ENCODE data around the gene FOXD2. TPM values are rescaled to one million over a fixed set of nuclear protein-coding genes. Genes with fewer than 3 reads are reported as not detected.

Gene FOXD2
- polyA plus RNA-seq, 1 donor = 0.30 TPM

DNA sequence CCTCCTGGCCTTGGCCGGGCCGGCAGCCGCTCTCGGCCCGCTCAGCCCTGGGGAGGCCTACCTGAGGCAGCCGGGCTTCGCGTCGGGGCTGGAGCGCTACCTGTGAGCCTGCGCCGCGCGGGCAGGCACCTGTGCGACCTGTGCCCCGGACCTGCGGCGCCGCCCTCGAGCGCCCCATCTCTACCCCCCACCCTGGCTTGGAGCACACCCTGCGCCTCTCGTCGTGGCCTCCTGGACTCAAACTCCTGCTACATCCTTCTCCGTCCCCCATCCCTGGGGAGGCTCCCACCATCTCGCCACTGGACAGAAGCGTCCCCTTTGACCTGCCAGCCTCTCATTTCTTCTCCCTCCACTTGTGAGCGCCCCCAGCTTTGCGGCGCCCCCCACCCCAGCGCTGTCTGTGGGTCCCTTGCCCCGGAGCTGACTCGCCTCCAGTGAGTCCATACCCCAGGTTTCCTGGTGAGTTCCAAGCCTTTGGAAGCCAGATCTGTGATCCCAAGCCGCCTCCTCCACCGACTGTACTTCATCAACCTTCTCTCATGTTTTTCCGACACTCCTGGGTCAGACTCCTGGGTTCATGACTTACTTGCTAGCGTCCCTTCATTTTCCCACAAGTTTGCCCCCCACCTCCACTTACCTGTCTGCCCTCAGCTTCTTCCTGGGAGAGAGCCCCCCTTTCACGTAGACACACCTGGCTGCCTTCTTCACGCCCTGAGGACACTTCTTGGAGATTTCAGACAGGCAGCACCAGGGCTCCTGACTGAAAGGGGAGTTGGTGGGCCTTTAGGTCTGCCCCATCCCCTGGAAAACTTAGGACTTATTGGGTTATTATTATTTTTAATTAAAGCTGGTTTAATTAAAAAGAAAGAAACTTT, 20.4 kb upstream of the FOXD2 start:
- no peak for DNase-seq

DNA sequence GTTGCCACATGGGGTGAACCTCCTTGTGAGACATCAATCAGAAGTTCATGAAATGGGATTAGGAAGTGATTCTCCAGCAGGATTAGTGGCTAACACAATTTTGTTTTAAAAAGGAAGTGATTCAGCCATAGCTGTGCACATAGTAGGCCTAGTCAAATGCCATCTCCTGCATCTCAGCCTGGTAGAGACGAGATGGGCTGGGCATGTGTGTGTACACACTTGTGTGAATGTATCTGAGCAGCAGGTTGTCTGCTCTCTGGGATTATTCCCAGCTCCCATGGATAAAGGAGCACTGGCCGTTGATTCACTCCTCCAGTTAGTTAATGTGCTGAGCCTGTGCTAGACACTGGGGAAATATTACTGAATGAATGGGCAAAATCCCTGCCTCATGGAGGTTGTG, 19.7 kb upstream of the FOXD2 start:
- DNase-seq = no peak

- no peak for DNase-seq
These were observed 19.0 kb upstream of the FOXD2 start for GRCh38 chr1:47418681-47419325.

DNA sequence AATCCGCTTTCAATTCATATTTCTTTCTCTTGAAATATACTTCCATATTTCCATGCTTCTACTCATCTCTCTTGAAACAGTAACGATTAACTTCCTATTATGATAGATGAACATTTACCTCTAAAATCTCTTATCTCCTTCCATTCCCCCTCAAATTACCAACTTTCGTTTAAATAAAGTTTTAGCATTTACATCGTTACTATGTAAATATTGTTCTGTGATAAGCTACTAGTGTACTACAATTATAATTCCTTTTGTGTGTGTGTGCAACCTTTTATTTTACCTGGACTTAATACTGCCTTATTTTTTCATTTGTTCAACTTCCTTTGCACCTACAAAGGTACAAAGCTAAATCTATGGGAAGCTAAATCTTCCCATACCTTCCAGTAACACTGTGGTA, 17.3 kb upstream of the FOXD2 start:
- DNase-seq = no peak

- no peak for DNase-seq
These were observed 14.0 kb upstream of the FOXD2 start for GRCh38 chr1:47423872-47424271.

- DNase-seq = peak; percentile 46
These were observed 13.4 kb upstream of the FOXD2 start for GRCh38 chr1:47424336-47424982.

DNA sequence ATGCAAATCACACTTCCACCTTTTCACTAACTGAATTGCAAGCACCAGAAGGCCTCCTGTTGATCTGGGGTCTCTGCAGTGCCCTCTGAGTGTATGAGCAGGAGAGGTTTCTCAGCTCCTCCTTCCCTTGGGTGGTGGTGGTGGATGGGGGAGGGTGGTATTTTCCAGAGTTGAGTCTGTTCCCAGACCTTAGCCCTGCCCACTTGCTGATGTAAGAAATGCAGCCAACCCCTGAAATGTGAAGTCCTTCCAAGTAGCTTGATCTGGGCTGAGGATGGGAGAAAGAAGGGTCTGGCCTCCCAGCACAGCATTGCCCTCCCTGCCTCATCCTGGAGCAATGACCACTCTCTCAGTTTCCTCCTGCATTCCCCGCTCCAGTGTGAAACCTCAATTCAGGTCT, 6.3 kb upstream of the FOXD2 start:
- no peak for DNase-seq

GRCh38 chr1:47432071-47433036, 5.5 kb upstream of the FOXD2 start:
- peak; percentile 84 for DNase-seq

GRCh38 chr1:47433037-47433421, 4.8 kb upstream of the FOXD2 start:
- no peak for DNase-seq

- no peak for DNase-seq
These were observed 4.3 kb upstream of the FOXD2 start for GRCh38 chr1:47433477-47434050.

DNA sequence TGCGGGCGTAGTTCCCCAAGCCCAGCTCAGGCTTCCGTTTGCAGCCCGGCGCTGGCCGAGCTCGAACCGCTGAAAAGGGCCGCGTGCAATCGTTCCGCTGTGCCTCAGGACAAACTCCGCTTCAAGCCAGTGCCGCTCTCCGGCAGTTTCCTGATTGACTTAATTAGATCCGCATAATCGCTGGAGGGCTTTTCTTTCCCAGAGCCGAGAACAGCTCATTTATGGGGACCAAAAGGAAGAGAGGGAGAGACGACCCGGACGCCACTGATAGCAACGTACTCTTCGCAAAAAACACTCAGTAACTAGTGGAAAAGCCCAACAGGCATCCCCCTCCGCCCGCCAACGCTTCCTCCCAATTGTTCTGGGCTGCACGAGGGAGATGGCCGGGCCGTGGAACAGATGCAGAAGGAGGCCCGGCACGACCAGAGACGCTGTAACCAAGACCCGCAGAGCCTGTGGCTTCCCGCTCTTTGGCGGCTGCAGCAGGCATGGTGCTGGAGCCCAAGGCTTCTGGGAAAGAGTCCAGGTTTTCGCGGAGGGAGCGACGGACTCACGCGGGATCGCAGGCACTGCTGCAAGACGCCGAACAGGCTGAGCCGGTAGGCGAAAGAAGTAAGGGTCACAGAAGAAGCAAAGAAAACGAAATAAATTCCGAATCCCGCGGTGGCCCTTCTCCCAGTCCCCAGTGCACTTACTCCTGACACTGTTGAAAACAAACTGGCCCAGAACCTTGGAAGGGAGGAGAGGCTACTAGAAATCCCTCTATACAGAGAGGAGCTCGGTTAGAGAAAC, 3.6 kb upstream of the FOXD2 start:
- peak; percentile 65 for DNase-seq

GRCh38 chr1:47435506-47436303, 2.1 kb upstream of the FOXD2 start:
- DNase-seq = no peak

GRCh38 chr1:47436304-47436978, 1.4 kb upstream of the FOXD2 start:
- DNase-seq = peak; percentile 79

DNA sequence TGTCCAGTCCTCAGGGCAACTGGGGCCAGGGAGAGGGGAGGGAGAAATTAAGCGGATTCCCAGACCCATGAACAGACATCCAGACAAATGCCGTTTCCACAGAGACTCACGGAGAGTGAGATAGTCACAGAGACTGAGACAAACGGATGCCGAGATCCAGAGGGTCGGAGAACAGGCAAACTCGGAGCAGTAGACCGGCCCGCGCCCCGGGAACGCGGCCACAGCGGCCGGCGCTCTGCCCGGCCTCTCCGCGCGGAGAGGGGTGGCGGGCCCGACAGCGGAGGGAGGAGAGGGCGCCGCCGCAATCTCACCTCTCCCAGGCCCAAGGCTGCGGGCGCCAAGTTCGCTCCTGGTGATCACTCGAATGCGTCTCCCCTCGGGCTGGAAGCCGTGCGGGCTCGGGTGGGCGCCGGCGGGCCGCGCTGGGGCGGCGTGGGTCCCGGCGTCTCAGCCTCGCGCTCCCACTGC, 831 bp upstream of the FOXD2 start:
- DNase-seq = no peak

GRCh38 chr1:47438165-47439016, 547 bp downstream of the FOXD2 start:
- no peak for DNase-seq

DNA sequence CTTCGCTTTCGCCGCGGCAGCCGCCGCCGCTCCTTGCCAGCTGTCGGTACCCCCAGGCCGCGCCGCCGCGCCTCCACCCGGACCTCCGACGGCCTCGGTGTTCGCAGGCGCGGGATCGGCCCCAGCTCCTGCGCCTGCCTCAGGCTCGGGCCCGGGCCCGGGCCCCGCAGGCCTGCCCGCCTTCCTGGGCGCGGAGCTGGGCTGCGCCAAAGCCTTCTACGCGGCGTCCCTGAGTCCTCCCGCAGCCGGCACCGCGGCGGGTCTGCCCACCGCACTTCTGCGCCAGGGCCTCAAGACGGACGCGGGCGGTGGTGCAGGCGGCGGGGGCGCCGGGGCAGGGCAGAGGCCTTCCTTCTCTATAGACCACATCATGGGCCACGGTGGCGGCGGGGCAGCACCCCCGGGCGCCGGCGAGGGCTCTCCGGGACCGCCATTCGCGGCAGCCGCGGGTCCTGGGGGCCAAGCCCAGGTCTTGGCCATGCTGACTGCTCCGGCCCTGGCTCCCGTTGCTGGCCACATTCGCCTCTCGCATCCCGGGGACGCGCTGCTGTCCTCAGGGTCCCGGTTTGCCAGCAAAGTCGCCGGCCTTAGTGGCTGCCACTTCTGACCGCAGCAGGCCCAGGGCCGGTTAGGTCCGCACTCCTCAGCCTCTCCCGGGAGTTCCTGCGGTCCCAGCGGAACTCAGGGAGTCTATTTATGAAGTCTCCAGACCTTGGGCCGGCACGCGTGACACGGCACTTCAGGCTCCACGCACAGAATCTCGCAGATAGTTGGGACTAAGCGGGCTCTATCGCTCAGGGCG, 1.4 kb downstream of the FOXD2 start:
- no peak for DNase-seq

DNA sequence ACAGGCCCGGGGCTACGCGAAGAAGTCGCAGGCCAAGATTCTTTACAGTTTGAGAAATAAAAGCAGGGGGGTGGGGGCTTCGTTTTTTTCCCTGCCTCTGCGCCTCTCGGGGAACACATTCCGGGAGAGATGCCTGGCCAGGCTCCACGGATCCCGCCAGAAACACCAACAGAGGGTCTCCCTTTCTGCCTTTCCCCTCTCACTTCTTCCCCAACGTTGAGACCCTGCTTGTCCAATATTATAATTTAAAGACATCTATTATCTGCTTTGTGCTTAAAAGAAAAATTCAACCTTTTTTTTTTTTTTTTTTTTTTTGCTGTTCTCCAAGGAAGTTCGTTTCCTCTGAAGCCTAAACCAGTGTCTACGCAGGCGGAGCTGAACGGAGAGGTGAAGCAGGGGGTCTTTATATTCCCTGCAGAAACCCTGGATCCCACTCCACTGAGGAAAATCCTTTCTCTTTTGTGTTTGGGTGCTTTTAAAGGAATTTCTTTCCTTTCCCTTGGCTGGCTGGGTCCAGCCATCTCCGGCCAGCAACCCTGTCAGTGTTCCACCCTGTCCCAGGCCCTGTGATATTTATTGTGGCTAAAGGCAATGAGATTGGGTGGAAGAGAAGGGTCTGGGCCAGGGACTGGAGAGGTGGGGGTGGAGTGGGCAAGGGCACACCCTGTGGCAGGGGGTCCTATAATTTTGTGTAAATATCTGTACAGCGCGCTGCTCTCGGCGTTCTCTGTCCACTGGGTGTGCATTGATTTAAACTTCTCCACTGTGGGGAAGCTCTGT, 2.2 kb downstream of the FOXD2 start:
- no peak for DNase-seq

Measured in hindlimb muscle (tissue), 1 donor.